Fibroblast of skin of scalp (primary cell): ENCODE measurements around the gene PTPN11.
"Not testable (repeated sequence)": the region's sequence is repeated elsewhere in the genome, so short reads cannot be mapped to it uniquely, and the experiment has no call there.

Experiments
- DNase-seq: peaks from one replicate; pipeline ENCODE4 v3.0.0-alpha.2; 2013

The PTPN11 gene

DNA sequence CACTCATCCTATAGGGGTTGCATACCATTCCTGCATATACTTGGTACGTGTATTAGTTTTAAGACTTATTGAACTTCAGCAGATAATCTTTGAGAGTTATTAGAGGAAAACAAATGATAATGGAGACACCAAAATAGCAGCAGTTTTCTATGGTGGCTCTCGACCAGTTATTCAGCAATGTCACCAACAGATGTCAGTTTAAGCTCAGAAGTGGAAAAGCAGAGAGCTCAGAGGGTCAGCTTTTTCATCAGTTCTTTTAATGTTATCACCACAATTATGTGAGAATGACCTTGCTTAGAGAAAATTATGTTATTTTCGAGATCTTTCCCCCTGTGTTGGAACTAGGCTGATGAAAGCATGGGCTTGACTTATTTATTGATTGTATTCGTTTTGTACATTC, 32.0 kb downstream of the PTPN11 start:
- no peak for DNase-seq

DNA sequence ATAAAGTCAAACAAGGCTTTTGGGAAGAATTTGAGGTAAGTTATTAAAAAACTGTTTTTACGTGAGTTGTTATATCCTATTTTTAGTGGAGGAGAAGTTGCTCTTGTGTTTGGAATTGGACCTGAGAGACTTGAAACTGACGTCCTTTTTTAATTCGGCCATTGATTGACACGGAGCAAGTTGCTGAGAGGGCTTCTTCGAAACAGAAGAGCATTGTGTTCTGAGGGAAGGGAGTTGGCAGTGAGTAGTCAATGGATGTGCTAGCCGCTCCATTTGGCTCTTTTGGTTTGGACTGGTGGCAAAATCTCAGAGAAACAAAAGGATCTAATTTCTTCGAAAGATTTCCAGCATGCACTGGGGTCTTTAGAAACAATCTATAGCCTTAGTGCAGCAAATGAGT, 37.3 kb downstream of the PTPN11 start:
- DNase-seq, result no peak

DNA sequence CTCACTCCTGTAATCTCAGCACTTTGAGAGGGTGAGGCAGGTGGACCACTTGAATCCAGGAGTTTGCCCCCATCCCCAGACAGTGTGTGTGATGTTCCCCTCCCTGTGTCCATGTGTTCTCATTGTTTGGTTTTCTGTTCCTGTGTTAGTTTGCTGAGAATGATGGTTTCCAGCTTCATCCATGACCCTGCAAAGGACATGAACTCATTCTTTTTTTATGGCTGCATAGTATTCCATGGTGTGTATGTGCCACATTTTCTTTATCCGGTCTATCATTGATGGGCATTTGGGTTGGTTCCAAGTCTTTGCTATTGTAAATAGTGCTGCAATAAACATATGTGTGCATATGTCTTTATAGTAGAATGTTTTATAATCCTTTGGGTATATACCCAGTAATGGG, 38.4 kb downstream of the PTPN11 start:
- not testable (repeated sequence) for DNase-seq

DNA sequence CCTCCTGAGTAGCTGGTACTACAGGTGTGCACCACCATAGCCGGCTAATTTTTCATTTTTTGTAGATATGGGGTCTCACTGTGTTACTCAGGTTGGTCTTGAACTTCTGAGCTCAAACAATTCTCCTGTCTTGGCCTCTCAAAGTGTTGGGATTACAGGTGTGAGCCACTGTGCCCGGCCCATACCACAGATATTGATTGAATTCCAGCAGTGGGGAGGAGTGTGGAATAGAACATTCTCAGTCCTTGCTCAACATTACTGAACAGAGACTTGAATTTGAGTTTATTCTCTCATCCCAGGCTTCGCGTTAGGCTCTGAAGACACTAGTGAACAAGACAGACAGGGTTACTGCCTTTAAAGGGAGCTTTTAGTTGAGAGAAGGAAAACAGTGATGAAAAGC, 39.6 kb downstream of the PTPN11 start:
- DNase-seq, result no peak

DNA sequence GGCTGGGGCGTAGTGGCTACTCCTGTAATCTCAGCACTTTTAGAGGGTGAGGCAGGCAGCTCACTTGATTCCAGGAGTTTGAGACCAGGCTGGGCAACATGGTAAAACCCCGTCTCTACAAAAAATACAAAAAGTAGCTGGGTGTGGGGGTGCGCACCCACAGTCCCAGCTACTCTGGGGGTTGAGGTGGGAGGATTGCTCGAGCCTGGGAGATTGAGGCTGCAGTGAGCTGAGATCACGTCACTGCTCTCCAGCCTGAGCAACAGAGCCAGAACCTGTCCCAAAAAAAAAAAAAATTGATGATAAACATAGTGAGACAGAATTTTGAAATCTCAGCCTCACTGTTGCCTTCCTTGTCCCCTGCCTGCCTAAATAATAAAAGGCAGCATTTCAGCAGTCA, 40.0 kb downstream of the PTPN11 start:
- DNase-seq, result no peak

DNA sequence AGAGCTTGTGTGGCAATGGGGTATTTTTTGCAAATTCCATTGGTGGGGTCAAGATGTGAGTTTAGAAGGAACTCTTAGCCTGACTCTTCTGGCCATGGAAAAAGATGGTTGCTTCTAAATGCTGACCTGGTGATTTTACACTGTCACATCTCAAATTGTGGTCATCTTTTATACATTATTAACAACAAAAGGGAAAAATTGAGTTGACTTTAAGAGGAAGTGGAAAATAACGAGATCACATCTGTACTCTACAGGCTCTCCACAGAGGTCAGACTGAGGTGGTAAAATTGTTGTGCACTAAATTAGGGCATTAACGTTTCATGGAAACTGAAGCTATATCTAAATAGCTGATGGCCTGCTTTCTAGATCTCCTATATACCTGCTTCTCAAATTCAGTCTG, 44.7 kb downstream of the PTPN11 start:
- no peak for DNase-seq

DNA sequence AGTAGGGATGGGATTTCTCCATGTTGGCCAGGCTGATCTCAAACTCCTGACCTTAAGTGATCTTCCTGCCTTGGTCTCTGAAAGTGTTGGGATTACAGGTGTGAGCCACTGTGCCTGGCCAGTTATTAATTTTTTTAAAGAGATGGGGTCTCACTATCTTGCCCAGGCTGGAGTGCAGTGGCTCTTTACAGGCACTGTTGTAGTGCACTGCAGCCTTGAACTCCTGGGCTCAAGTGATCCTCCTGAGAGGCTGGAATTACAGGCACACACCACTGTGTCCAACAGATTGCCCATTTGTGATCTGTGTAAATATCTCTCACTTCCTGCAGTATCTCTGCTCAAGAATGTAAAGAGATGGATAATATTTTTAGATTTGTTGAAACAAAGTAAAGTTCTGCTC, 45.9 kb downstream of the PTPN11 start:
- DNase-seq, result no peak

DNA sequence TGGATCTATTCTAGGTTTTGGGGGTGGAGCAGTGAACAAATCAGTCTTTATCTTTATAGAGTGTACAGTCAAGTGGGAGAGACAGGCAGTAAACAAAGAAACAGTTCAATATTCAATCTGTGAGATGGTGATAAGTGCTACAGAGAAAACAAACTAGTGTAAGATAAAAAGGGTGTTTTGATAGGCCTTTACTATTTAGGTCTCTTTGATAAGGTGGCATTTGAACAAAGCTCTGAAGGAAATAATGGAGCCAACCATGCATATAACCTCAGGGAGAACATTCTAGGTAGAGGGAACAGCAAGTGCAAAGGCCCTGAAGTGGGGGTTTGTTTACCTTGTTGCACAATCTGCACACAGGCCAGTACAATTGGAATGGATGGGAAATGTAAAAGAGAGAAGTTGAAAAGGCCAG, 47.3 kb downstream of the PTPN11 start:
- no peak for DNase-seq

DNA sequence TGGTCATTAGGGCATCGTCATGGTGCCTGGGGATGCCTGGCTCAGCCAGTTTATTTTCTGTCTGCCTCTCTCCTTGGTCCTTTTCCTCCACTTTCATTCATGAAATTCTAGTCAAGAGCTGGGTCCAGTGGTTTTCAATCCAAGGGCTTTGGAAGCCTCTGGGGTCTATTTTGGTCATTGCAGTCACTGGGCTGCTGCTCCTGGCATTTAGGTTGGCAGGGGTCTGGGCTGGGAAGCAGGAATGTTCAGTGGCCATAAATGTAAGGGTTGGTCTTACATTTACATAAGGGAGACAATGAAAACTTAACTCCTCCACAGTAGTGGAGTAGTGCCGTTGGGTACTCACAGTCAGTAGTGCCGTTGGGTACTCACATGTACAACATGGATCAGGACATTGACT, 48.1 kb downstream of the PTPN11 start:
- no peak for DNase-seq

DNA sequence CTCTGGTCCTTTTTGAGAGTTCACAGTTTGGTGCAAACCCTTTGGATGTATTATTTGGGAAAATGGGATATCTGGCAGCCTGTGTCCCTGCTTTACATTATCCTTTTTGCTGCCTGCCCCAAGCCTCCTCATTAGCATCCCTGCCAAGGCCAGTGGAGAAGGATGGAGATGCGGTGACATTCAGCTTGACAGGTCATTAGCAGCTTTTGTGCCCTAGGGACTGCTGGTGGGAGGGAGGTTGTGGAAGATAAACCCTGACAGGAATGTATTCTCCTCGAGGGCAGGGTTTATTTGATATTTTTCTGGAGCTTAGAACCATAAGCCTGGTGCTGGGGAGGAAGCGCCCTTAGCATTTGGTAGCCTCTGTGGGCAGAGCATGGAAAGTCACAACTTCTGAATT, 49.3 kb downstream of the PTPN11 start:
- no peak for DNase-seq

DNA sequence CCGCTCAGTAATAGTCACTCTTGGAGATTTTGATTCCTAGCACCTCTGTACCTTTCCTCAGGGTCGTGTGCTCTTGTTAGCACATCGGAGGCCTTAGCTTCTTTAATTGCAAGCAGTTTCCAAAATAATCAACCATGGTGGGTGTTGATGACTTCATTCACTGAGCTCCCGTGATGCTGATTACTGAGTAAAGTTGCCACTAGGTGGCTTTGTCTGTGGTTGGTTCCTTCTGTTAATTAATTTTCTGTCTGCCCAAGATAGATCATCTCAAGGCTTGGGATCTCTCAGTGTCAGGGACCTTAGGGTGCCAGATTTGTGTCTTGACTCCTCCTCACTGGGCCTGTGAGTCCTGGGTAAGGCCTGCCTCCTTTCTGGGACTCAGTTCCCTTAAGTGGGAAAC, 54.3 kb downstream of the PTPN11 start:
- no peak for DNase-seq

DNA sequence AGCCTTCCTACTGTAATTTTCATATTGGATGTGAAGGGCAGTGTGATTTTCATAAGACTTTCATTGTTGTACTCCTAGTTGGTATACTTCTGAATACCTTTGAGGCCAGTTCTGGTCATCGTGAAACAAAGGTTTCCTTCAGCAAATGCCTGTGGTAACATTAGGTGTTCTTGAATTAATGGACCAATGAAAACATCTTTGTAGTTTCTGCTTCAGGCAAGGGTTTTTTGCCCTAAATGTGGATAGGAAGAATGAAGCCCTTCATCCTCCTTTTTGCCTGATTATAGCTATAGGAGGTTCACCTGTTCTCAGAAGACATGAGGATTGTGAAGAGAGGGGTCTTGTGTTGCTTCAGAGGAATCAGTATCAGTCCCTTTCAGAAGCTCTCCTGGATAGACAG, 60.7 kb downstream of the PTPN11 start:
- DNase-seq, result no peak

DNA sequence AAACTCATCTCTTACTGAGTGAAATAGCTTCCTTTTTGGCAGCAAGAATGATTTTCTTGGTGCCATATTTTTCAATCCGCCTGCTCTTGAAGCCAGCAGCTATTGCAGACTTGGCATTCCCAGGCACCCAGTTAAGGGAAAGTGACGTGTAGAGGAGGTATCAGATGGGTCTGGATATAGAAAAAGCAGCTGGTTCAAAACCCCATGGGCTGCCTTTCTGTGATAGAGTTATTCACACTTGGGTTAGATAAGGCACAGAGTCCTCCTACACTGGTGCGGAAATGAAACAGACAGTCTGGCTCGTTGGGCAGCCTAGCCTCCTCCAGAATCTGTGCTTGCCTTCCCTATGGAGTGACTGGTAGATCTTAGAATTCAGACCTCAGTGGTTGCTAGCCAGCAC, 62.2 kb downstream of the PTPN11 start:
- DNase-seq, result no peak

DNA sequence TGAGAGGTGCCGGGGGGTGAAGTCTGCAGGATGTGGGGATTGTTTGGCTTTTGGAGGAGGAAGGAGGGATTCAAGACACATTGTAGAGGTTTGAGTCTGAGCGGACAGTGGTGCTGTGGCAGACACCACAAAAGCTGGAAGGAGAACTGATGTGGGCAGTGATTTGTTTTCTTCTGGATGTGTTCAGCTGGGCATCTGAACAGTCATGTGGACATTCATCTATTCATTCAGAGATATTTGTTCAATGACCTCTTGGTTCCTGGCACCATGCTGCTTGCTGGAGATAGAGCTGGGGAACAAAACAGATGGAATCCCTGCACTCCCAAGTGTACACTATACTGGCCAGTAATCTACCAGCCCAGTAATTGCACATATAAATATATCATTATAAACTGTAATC, 64.0 kb downstream of the PTPN11 start:
- no peak for DNase-seq

DNA sequence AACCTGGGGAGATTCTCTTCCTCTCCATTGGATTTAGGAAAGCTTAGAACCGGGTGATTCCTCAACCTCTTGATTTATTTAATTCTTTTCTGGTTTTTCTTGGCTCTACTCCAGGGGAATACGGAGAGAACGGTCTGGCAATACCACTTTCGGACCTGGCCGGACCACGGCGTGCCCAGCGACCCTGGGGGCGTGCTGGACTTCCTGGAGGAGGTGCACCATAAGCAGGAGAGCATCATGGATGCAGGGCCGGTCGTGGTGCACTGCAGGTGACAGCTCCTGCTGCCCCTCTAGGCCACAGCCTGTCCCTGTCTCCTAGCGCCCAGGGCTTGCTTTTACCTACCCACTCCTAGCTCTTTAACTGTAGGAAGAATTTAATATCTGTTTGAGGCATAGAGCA, 67.6 kb downstream of the PTPN11 start:
- DNase-seq, result no peak

DNA sequence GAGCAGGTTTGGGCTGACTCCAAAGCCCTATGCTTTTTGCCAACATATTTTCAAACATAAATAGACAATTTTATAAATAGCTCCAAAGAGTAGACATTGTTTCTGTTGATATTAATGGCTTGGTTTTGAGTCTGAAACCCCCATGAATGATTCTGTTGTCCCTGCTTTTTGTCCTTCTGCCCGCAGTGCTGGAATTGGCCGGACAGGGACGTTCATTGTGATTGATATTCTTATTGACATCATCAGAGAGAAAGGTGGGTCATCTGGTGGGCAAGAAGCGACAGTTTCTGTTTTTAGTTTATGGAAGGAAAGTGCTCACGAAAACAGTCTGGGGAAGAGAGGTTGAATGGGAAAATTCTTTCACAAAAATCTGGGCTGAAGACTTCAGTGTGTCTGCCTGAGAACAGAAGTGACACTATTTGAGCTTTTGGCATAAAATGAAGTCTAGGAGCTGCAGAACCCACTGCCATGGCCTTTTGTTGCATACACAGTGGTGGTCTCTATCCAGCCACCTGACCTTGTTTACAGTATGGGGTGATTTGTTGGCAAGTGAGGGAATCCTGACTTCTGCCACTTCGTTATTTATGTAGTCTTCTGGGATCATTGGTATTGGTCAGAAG, 69.6 kb downstream of the PTPN11 start:
- no peak for DNase-seq

DNA sequence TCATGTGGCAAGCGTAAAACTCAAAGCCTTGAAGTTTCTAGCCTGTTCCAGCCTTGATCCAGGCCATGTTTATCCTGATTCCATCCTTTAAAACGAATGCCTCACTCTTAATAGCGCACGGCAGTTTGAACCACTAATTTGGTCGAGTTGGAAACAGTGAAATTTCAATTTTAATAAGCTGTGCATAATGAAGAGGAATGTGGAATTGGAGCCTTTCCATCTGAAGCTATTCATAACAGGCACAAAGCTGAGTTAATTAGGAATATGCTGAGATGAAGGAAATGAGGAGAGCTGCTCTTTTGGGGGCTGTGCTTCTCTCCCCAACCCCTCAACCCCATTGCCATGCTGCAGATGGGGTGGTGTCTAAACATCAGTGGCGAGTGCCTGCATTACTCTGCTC, 70.7 kb downstream of the PTPN11 start:
- no peak for DNase-seq

DNA sequence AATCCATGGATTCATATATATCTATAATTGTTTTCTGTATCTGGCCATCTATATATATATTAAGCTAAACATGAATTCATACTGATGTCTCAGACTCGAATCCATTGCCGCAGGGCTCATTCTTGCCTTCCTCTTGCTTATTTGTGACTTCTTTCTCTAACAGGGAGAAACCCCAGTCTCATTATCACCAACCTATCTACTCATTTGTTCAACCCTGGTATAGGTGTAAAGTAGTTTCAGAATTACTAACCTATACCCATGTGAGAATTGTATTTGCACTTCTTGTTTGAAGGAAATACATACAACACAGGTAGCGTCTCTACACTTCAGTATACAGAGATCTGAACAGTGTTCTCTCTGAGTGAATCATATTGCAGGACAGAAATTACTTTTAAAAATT, 77.7 kb downstream of the PTPN11 start:
- no peak for DNase-seq

DNA sequence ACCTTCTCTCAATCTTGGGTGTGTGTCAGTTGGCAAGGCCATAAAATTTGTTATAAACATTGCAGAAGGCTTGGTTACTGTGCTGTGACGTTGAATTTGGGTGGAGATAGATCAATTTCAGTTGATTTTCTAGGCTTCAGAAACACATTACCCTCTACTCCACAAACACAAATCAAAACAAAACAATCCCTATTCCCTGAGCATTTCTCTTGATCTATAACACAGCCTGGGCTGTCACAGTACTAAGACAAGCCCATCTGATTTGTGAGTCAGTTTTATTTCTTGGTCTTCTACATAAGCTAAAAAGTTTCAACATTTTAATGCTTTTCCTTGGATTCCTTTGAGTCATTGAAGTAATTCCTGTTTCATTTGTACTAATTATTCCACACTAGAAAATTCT, 79.8 kb downstream of the PTPN11 start:
- no peak for DNase-seq

DNA sequence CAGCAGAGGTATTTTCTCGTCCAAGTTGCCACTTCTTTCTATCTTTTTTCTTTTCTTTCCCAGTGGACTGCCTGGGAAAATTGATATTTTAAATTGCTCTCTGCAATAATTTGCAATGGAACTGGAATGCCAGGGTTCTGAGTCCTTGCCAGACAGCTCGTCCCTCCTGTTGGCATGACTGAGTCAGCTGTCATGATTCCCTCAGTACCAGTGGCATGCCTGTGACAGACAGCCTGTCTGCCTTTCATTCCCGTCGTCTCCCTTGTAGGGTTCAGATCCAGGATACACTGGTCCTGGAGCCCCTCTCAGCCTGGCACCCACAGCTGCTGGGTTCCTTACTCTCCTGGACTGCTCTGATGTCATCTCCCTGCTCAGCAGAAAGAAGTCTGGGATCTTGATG, 84.8 kb downstream of the PTPN11 start:
- DNase-seq, result peak; percentile 2

DNA sequence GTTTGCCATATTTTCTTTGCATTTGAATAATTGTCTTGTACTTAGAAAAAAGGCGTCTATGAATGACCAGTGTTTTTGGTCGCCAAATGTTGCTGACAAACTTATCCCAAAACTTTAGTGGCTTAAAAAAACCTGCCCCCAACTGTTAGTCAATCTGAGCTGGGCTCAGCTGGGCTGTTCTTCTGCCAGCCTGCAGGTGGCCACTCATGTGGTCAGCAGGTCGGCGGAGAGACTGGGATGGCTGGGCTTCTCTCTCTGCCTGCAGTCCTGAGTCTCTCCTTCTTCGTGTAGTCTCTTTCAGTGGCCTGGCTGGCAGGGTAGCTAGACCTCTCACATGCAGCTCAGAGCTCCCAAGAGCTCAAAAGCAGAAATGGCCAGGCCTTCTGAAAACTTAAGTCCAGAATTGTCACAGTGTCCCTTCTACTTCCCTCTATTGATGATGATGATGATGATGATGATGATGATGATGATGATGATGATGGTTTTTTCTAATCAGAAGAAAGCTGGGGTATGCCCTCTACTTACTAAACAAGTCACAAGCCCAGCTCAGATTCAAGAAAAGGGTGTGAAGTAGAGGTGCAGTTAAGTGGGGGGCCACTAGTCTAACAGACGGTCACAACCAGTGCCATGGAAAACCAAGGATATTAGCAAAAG, 87.9 kb downstream of the PTPN11 start:
- no peak for DNase-seq

DNA sequence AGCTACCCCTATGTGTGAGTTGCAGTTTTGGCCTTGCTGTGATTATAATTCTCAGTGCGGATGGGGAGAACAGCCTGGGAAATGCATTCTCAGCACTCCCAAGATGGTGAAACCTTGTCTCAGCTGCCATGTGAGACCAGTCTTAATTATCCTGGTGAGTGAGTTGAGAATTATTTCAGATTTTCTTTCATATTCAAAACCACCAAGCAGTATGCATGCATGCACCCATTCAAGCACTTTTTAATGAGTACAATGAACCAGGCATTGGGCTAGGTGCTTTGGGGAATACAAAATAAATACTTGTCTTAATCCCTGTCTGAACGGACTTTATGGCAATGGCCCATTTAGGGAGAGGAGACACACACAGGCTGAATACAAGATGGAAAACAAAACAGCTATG, 94.7 kb downstream of the PTPN11 start:
- DNase-seq, result no peak

DNA sequence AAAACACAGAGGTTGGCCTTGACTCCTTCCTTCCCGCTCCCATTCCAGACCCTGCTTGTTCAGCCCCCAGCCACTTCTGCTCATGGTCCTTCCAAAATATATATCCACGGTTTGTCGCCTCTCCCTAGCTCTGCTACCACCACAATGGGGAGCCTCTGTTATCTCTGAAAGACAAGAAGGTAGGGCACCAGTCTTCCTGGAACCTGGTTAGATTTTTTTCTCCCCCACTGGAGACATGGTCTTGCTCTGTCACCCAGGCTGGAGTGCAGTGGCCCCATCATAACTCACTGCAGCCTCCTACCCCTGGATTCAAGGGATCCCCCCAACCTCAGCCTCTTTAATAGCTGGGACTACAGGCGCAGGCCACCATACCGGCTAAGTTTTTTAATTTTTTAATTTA, 95.7 kb downstream of the PTPN11 start:
- no peak for DNase-seq

DNA sequence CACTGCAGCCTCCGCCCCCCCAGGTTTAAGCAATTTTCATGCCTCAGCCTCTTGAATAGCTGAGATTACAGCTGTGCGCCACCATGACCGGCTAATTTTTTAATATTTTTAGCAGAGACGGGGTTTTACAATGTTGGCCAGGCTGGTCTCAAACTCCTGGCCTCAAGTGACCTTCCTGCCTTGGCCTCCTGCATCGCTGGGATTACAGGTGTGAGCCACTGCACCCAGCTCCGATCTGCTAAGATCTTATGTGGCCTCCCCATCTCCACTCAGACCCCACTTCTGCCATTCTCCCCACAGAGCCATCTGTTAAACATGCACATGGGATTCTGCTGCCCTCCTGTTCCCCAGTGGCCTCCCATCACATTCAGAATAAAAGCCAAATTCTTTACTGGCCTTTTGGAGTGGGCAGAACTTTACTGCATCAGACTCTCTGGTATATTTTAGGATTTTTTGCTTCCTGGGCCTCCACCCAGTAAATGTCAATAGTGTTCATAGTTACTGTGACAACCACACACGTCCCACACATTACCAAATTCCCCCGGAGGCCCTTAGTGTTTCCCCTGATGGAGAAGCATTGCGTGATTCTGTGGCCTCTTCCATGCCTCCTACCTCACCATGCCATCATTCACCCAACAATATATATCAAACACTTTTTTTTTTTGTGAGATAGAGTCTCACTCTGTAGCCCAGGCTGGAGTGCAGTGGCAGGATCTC, 96.3 kb downstream of the PTPN11 start:
- no peak for DNase-seq
